ENCODE data around the gene PCDHA1.

DNA sequence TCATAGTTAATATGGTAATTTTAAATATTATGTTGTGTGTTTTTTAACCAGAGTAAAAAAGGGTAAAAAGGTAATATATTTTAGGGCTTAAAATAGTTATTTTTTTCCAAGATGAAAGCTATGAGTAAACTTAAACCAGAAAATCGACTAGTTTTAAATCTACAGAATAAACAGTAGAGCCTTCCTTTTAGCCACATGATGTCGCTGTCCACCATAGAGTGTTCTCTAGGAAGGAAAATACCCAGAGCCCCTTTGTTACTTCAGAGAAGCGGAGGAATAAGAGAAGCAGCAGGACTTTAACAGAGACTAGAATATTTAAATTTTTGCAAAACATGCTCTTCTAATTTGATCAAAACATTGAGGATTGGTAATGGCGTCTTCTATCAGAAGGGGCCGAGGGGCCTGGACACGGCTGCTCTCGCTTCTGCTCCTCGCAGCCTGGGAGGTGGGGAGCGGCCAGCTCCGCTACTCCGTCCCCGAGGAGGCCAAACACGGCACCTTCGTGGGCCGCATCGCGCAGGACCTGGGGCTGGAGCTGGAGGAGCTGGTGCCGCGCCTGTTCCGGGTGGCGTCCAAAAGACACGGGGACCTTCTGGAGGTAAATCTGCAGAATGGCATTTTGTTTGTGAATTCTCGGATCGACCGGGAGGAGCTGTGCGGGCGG, 8.8 kb downstream of the PCDHA1 start, which contains the start of gene PCDHA2:
- TF ChIP-seq, protein P1, sequence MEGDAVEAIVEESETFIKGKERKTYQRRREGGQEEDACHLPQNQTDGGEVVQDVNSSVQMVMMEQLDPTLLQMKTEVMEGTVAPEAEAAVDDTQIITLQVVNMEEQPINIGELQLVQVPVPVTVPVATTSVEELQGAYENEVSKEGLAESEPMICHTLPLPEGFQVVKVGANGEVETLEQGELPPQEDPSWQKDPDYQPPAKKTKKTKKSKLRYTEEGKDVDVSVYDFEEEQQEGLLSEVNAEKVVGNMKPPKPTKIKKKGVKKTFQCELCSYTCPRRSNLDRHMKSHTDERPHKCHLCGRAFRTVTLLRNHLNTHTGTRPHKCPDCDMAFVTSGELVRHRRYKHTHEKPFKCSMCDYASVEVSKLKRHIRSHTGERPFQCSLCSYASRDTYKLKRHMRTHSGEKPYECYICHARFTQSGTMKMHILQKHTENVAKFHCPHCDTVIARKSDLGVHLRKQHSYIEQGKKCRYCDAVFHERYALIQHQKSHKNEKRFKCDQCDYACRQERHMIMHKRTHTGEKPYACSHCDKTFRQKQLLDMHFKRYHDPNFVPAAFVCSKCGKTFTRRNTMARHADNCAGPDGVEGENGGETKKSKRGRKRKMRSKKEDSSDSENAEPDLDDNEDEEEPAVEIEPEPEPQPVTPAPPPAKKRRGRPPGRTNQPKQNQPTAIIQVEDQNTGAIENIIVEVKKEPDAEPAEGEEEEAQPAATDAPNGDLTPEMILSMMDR (IDR thresholded peaks at IDR 0.05), result no peak
- no peak for TF ChIP-seq EP300 (IDR thresholded peaks at IDR 0.05)
